ENCODE data around the gene STPG3. TPM values are rescaled to one million over a fixed set of nuclear protein-coding genes. Genes with fewer than 3 reads are reported as not detected.
A peak's percentile ranks its signal among the peaks of the same experiment; 100 is the strongest.

Gene STPG3
- total and polyA plus RNA-seq, 2 of the 8 experiments (the other 6 are each of a cell fraction or from before 2014, with no cell fraction given) = not detected

DNA sequence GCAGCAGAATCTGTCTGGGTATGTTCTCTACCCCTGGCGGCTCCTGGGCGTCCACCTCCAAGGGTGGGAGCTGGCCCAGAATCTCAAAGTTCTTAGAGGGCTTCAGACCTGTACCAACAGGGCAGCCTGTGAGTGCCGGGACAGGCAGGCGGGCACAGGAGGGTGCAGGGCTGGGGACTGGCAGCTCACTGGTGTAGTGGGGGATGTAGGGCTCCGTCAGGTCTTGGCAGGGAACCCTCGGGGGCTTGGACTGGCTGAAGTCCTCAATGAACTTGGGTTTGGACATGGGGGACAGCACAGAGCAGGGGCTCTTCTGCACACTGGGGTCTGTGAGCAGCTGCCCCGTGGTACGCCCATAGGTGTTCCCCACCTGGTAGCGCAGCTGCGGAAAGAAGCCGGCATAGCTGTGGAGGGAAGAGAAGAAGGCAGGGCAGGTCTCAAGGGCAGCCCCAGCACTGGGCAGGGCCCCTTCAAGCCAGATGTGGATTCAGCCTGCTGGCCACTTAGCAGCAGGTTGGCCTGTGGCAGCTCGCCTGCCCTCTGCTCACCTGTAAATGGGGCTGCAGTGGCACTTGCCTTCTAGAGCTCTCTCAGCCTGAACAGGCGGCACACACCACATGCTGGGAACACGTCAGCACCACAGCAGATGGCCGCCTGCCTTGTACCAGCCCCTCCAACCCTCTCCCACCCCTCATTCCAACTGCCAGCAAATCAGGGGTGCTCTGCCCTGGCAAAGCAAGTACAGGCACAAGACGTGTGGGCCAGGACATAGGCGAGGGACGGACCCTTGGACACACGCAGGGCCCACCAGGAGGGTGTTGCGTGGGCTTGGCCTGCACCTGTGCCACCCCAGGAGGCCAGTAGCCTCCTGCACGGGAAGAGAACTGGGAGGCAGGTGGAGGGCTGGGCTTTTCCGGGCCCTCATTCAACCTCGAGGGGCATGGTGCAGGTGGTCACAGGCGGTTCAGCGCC is 5.3 kb upstream of the STPG3 start:
- no peak overlapping the region for H3K4me2 ChIP-seq (ENCODE audit: insufficient read depth in 1 of 2, low read depth in 2 of 2, low read length in 2 of 2)
- no peaks in the 10 kb centered on the region; a peak in 2 of 7 replicates for H3K27me3 ChIP-seq (replicated peaks in 1 of 4; ENCODE audit: control insufficient read depth in 3 of 4, extremely low read depth in 1 of 4, insufficient read depth in 3 of 4, low read length in 3 of 4)
- CTCF ChIA-PET (ENCODE audit: partially characterized antibody) = interaction anchor here (0.6 to 3.3 kb wide), 7 partner anchors 8 to 221 kb away, joined by 3 to 26 read pairs (median 4); partner anchors contain the start of gene NELFB
- peak overlapping the region in 1 of 4 experiments; percentile 1; a peak in 2 of 7 replicates for H3K9ac ChIP-seq (replicated peaks in 1 of 4; ENCODE audit: extremely low read depth in 1 of 4, low read depth in 3 of 4, low read length in 3 of 4)
- no peak overlapping the region for H4K5ac ChIP-seq (ENCODE audit: insufficient read length, low read depth, low read length)
- no peak overlapping the region for H2BK15ac ChIP-seq (ENCODE audit: low read length)
- H2AK5ac ChIP-seq (ENCODE audit: low read depth, low read length) = no peak overlapping the region
- no peak overlapping the region for H2BK5ac ChIP-seq (ENCODE audit: low read depth, low read length)
- H3K79me1 ChIP-seq (ENCODE audit: low read depth, low read length) = peaks cover 5% of the 10 kb centered on the region
- POLR2A ChIA-PET (ENCODE audit: partially characterized antibody) = interaction anchor here (1.0 to 69.9 kb wide), 6 partner anchors 11 to 201 kb away, joined by 4 to 1462 read pairs (median 6); partner anchors contain the start of genes CYSRT1, NDOR1, NELFB and NPDC1
- H4K8ac ChIP-seq (ENCODE audit: extremely low read depth, insufficient read depth, low read length) = peak overlapping the region; percentile 37
- H2BK120ac ChIP-seq (replicated peaks; ENCODE audit: low read depth, low read length) = no peak overlapping the region
- TF ChIP-seq POLR2A (IDR thresholded peaks at IDR 0.05; ENCODE audit: control extremely low read depth in 1 of 2, low read depth in 2 of 2, low read length in 2 of 2) = no peak
- FAIRE-seq (no peak), DNase-seq (ENCODE audit: low read depth in 1 of 2, low spot score in 2 of 2) (no peak)
- H3K36me3 ChIP-seq (ENCODE audit: control insufficient read depth in 2 of 4, insufficient read depth in 4 of 4, low read length in 3 of 4) = peaks cover 6 to 18% (median 15%) of the 10 kb centered on the region in 4 experiments; a peak in 7 of 8 replicates
- no peak overlapping the region for H2AFZ ChIP-seq (ENCODE audit: low read length)
- H3K18ac ChIP-seq (ENCODE audit: extremely low read depth, low read length) = no peak overlapping the region
- H3K23ac ChIP-seq (ENCODE audit: insufficient read length) = no peak overlapping the region
- H3K27ac ChIP-seq (ENCODE audit: low read depth, low read length) = no peak overlapping the region
- 91% methylated on average over 24 of the region's 25 CpGs; no CpG with 5 or more reads in 1 of the 2 experiments for WGBS, 2 experiments (ENCODE audit: extremely low coverage in 1 of 2, insufficient coverage in 1 of 2, insufficient read length in 1 of 2, insufficient replicate concordance in 2 of 2, low coverage in 1 of 2, low lambda C conversion rate in 2 of 2, missing lambda C conversion rate in 1 of 2)
- no peak overlapping the region for H2BK20ac ChIP-seq (ENCODE audit: low read length)
- H2BK12ac ChIP-seq (ENCODE audit: low read depth, low read length) = peak overlapping the region; percentile 39; the same call in 1 of the 2 replicates
- H3K14ac ChIP-seq (ENCODE audit: insufficient read length) = no peak overlapping the region
- no peak overlapping the region for H3K4ac ChIP-seq (replicated peaks; ENCODE audit: insufficient read length, low read depth, low read length)
- H4K91ac ChIP-seq (replicated peaks; ENCODE audit: insufficient read length, low read length) = no peak overlapping the region
- H3K4me1 ChIP-seq (replicated peaks in 1 of 4; ENCODE audit: control insufficient read depth in 3 of 4, insufficient read depth in 4 of 4, low read length in 3 of 4) = peaks cover 0 to 20% (median 11%) of the 10 kb centered on the region in 4 experiments; a peak in 5 of 7 replicates
- H3K79me2 ChIP-seq (ENCODE audit: control insufficient read depth in 1 of 2, insufficient read depth in 2 of 2, low read length in 2 of 2) = peaks cover 0 to 13% of the 10 kb centered on the region in 2 experiments; a peak in 2 of 4 replicates
- H3K56ac ChIP-seq (replicated peaks; ENCODE audit: insufficient read length, low read depth, low read length) = no peak overlapping the region
- H3K4me3 ChIP-seq (ENCODE audit: extremely low read depth in 1 of 4, insufficient read depth in 2 of 4, low read depth in 3 of 4, low read length in 4 of 4) = no peak overlapping the region
- no peaks in the 10 kb centered on the region; the same call in 1 of the 2 replicates for H3K23me2 ChIP-seq (ENCODE audit: low read depth, low read length)
- H4K20me1 ChIP-seq (replicated peaks in 1 of 2; ENCODE audit: control insufficient read depth in 1 of 2, insufficient read depth in 2 of 2, low read length in 2 of 2) = peaks cover 17% of the 10 kb centered on the region in 2 experiments
- H3K9me3 ChIP-seq (ENCODE audit: insufficient read depth in 2 of 2, low read depth in 1 of 2, low read length in 1 of 2) = no peaks in the 10 kb centered on the region

All from H1 (cell line).